ENCODE data around the gene GTF3C2. TPM values are rescaled to one million over a fixed set of nuclear protein-coding genes. Genes with fewer than 3 reads are reported as not detected.
A peak's percentile ranks its signal among the peaks of the same experiment; 100 is the strongest.
"Not testable (repeated sequence)": the region's sequence is repeated elsewhere in the genome, so short reads cannot be mapped to it uniquely, and the experiment has no call there.

Gene GTF3C2
- polyA plus RNA-seq, 1 experiment = 39.0 TPM

- CTCF ChIA-PET = interaction anchor here (0.6 to 4.0 kb wide), 41 partner anchors 9 to 457 kb away, joined by 3 to 51 read pairs (median 5); partner anchors contain the start of genes MPV17, PREB and TRIM54
- DNase-seq (ENCODE audit: low read depth) = no peak
- no peak overlapping the region for H3K4me3 ChIP-seq (ENCODE audit: low read depth, low read length)
Observed at GRCh38 chr2:27303093-27304025, 53.2 kb downstream of the GTF3C2 start.

GRCh38 chr2:27300606-27301005 lies 56.0 kb downstream of the GTF3C2 start:
- H3K36me3 ChIP-seq (ENCODE audit: control insufficient read depth, insufficient read depth, low read length); H3K4me3 ChIP-seq (ENCODE audit: low read depth, low read length); DNase-seq (ENCODE audit: low read depth); POLR2A ChIA-PET: not testable (repeated sequence)
- peaks cover 10% of the 10 kb centered on the region for H3K27me3 ChIP-seq (ENCODE audit: control insufficient read depth, insufficient read depth, low read length)
- CTCF ChIA-PET = interaction anchor here (1.7 to 1.9 kb wide), 2 partner anchors 20 to 45 kb away, joined by 4 to 5 read pairs; no protein-coding TSS in a partner anchor

More at GRCh38 chr2:27303093-27304025, 53.2 kb downstream of the GTF3C2 start:
- H3K27me3 ChIP-seq (ENCODE audit: control insufficient read depth, insufficient read depth, low read length) = peaks cover 17% of the 10 kb centered on the region
- peak; percentile 87 for TF ChIP-seq CTCF (IDR thresholded peaks at IDR 0.05; ENCODE audit: insufficient read depth, low read depth, low read length)
- no peaks in the 10 kb centered on the region for H3K36me3 ChIP-seq (ENCODE audit: control insufficient read depth, insufficient read depth, low read length)
- POLR2A ChIA-PET = interaction anchor here (0.6 kb wide), 1 partner anchor 112 kb away, joined by 3 read pairs; no protein-coding TSS in a partner anchor

GRCh38 chr2:27298391-27299080 lies 58.0 kb downstream of the GTF3C2 start:
- no peak for TF ChIP-seq CTCF (IDR thresholded peaks at IDR 0.05; ENCODE audit: insufficient read depth, low read depth, low read length)
- no peak overlapping the region for H3K4me3 ChIP-seq (ENCODE audit: low read depth, low read length)
- POLR2A ChIA-PET = no interaction called here
- H3K36me3 ChIP-seq (ENCODE audit: control insufficient read depth, insufficient read depth, low read length) = no peaks in the 10 kb centered on the region
- CTCF ChIA-PET = interaction anchor here (0.6 to 1.7 kb wide), 5 partner anchors 16 to 343 kb away, joined by 3 to 8 read pairs (median 4); partner anchors contain the start of gene TRIM54
- H3K27me3 ChIP-seq (ENCODE audit: control insufficient read depth, insufficient read depth, low read length) = peaks cover 5% of the 10 kb centered on the region
- DNase-seq (ENCODE audit: low read depth) = no peak

- Histone ChIP-seq H3K36me3 (ENCODE audit: control insufficient read depth, insufficient read depth, low read length) (no peaks in the 10 kb centered on the region), H3K4me3 (ENCODE audit: low read depth, low read length) (no peak overlapping the region), H3K27me3 (ENCODE audit: control insufficient read depth, insufficient read depth, low read length) (peaks cover 5% of the 10 kb centered on the region)
- ChIA-PET POLR2A (no interaction called here), CTCF (interaction anchor here (0.7 to 1.0 kb wide), 3 partner anchors 9 to 17 kb away, joined by 3 to 7 read pairs (median 4); no protein-coding TSS in a partner anchor)
- no peak for DNase-seq (ENCODE audit: low read depth)
- no peak for TF ChIP-seq CTCF (IDR thresholded peaks at IDR 0.05; ENCODE audit: insufficient read depth, low read depth, low read length)
Observed at GRCh38 chr2:27297195-27297594, 59.4 kb downstream of the GTF3C2 start.

GRCh38 chr2:27296481-27296880 lies 60.1 kb downstream of the GTF3C2 start:
- POLR2A ChIA-PET = no interaction called here
- no peak for TF ChIP-seq CTCF (IDR thresholded peaks at IDR 0.05; ENCODE audit: insufficient read depth, low read depth, low read length)
- CTCF ChIA-PET = interaction anchor here (0.7 to 1.0 kb wide), 3 partner anchors 8 to 17 kb away, joined by 3 to 7 read pairs (median 4); no protein-coding TSS in a partner anchor
- H3K4me3 ChIP-seq (ENCODE audit: low read depth, low read length) = no peak overlapping the region
- H3K27me3 ChIP-seq (ENCODE audit: control insufficient read depth, insufficient read depth, low read length) = peaks cover 10% of the 10 kb centered on the region
- no peak for DNase-seq (ENCODE audit: low read depth)
- H3K36me3 ChIP-seq (ENCODE audit: control insufficient read depth, insufficient read depth, low read length) = no peaks in the 10 kb centered on the region
